Upper lobe of left lung (tissue), 4 donors: Measurements from ENCODE around the gene ATP6V1C2.

Experiments used
- EP300 ChIP-seq, 4 donors: sonication (generic); formaldehyde crosslinking; IDR thresholded peaks; one replicate each; pipeline ENCODE4 v1.5.1; 2017; ENCODE audit warnings: antibody characterized with exemption in 4 of 4, control low read depth in 2 of 4
- POLR2A ChIP-seq, 4 donors: fragments of 450-650 bp; IDR thresholded peaks; one replicate each; pipeline ENCODE4 v1.5.1; 2016 to 2017; ENCODE audit warnings: antibody characterized with exemption in 4 of 4, mild to moderate bottlenecking in 2 of 4
- POLR2AphosphoS5 ChIP-seq, 2 donors: sonication (generic); formaldehyde crosslinking; IDR thresholded peaks; one replicate each; pipeline ENCODE4 v1.5.1; 2017; ENCODE audit warnings: antibody characterized with exemption in 2 of 2
- TF ChIP-seq, protein P1 (sequence below), 6 experiments: fragments of 450-650 bp in 4 of 6; fragments of 200-600 bp in 2 of 6; sonication (generic) in 2 of 6; IDR thresholded peaks; one replicate each; pipeline ENCODE4 v1.5.1; 2016 to 2019; ENCODE audit warnings: antibody characterized with exemption in 6 of 6

DNA sequence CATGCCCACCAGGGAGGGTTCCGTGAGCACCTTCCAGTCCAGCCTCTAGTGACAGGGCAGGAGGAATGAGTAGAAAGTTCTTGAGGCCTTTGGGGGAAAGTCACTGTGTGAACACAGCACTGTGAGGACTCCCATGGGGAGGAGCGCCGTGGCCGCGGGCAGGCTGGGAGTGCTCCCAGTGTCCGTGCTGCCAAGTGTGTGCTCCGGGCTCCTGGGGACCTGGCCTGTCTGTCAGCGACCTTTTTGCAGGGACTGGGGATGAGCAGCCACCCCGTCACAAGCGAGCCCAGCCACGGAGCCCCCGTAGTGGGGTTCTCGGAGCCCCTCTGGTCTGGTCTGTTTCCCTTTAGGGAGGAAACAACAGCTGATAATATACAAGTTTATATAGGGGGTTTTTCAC is 54.4 kb downstream of the ATP6V1C2 start:
- no peak for TF ChIP-seq POLR2A (IDR thresholded peaks at IDR 0.05)
- no peak for TF ChIP-seq EP300 (IDR thresholded peaks at IDR 0.05)
- TF ChIP-seq, protein P1, sequence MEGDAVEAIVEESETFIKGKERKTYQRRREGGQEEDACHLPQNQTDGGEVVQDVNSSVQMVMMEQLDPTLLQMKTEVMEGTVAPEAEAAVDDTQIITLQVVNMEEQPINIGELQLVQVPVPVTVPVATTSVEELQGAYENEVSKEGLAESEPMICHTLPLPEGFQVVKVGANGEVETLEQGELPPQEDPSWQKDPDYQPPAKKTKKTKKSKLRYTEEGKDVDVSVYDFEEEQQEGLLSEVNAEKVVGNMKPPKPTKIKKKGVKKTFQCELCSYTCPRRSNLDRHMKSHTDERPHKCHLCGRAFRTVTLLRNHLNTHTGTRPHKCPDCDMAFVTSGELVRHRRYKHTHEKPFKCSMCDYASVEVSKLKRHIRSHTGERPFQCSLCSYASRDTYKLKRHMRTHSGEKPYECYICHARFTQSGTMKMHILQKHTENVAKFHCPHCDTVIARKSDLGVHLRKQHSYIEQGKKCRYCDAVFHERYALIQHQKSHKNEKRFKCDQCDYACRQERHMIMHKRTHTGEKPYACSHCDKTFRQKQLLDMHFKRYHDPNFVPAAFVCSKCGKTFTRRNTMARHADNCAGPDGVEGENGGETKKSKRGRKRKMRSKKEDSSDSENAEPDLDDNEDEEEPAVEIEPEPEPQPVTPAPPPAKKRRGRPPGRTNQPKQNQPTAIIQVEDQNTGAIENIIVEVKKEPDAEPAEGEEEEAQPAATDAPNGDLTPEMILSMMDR (IDR thresholded peaks at IDR 0.05), result no peak
- TF ChIP-seq POLR2AphosphoS5 (IDR thresholded peaks at IDR 0.05), result no peak
